Measurements from ENCODE around the gene TMEM147. TPM values are rescaled to one million over a fixed set of nuclear protein-coding genes. Genes with fewer than 3 reads are reported as not detected.

TMEM147 gene
- total RNA-seq, 2 donors from 2014 or later, result 49.6 to 114 TPM

GRCh38 chr19:35543280-35544109 lies 1.9 kb upstream of the TMEM147 start:
- no peaks in the 10 kb centered on the region for H3K27me3 ChIP-seq
- H3K9me3 ChIP-seq, result no peaks in the 10 kb centered on the region
- H3K36me3 ChIP-seq, result no peaks in the 10 kb centered on the region
- intact Hi-C loops (cut with DNase I), result no loop called here
- no peak overlapping the region for H3K27ac ChIP-seq
- no peak for DNase-seq
- no peak overlapping the region for H3K9ac ChIP-seq (ENCODE audit: low read depth in 2 of 2, low read length in 2 of 2)
- TF ChIP-seq CTCF (IDR thresholded peaks at IDR 0.05), result no peak
- peaks cover 9% of the 10 kb centered on the region for H3K4me1 ChIP-seq
- no peak overlapping the region for H3K4me3 ChIP-seq

GRCh38 chr19:35544110-35544802 lies 1.2 kb upstream of the TMEM147 start:
- intact Hi-C loops (cut with DNase I), result no loop called here
- Histone ChIP-seq H3K9ac (ENCODE audit: low read depth in 2 of 2, low read length in 2 of 2) (peak overlapping the region; percentile 62 to 79), H3K27me3 (no peaks in the 10 kb centered on the region), H3K9me3 (no peaks in the 10 kb centered on the region), H3K4me1 (peaks cover 9% of the 10 kb centered on the region), H3K27ac (no peak overlapping the region), H3K36me3 (no peaks in the 10 kb centered on the region), H3K4me3 (peak overlapping the region; percentile 88)
- no peak for DNase-seq
- no peak for TF ChIP-seq CTCF (IDR thresholded peaks at IDR 0.05)

GRCh38 chr19:35545855-35546381 lies 492 bp downstream of the TMEM147 start:
- TF ChIP-seq CTCF (IDR thresholded peaks at IDR 0.05), result no peak
- no peaks in the 10 kb centered on the region for H3K27me3 ChIP-seq
- peaks cover 9% of the 10 kb centered on the region for H3K4me1 ChIP-seq
- DNase-seq, result peak; percentile 48
- intact Hi-C loops (cut with DNase I), result loop anchor here (5.0 kb wide), 1 partner anchor 166 kb away; no protein-coding TSS in a partner anchor
- H3K36me3 ChIP-seq, result no peaks in the 10 kb centered on the region
- peak overlapping the region; percentile 62 to 79 for H3K9ac ChIP-seq (ENCODE audit: low read depth in 2 of 2, low read length in 2 of 2)
- H3K27ac ChIP-seq, result peak overlapping the region; percentile 41
- H3K9me3 ChIP-seq, result no peaks in the 10 kb centered on the region
- peak overlapping the region; percentile 88 for H3K4me3 ChIP-seq

- Histone ChIP-seq H3K9ac (ENCODE audit: low read depth in 2 of 2, low read length in 2 of 2) (peak overlapping the region; percentile 62 to 79), H3K27ac (no peak overlapping the region), H3K27me3 (no peaks in the 10 kb centered on the region), H3K9me3 (no peaks in the 10 kb centered on the region), H3K36me3 (no peaks in the 10 kb centered on the region), H3K4me1 (peaks cover 9% of the 10 kb centered on the region), H3K4me3 (peak overlapping the region; percentile 88)
- intact Hi-C loops (cut with DNase I), result loop anchor here (5.0 kb wide), 1 partner anchor 166 kb away; no protein-coding TSS in a partner anchor
- no peak for DNase-seq
- no peak for TF ChIP-seq CTCF (IDR thresholded peaks at IDR 0.05)
These were observed 1.1 kb downstream of the TMEM147 start for GRCh38 chr19:35546532-35546931.

GRCh38 chr19:35549174-35549788 lies 3.9 kb downstream of the TMEM147 start:
- H3K27me3 ChIP-seq, result no peaks in the 10 kb centered on the region
- H3K27ac ChIP-seq, result no peak overlapping the region
- no peak overlapping the region for H3K4me3 ChIP-seq
- peak; percentile 68 for DNase-seq
- no peaks in the 10 kb centered on the region for H3K36me3 ChIP-seq
- no peak overlapping the region for H3K9ac ChIP-seq (ENCODE audit: low read depth in 2 of 2, low read length in 2 of 2)
- peaks cover 9% of the 10 kb centered on the region for H3K4me1 ChIP-seq
- H3K9me3 ChIP-seq, result no peaks in the 10 kb centered on the region
- TF ChIP-seq CTCF (IDR thresholded peaks at IDR 0.05), result peak; percentile 64
- intact Hi-C loops (cut with DNase I), result loop anchor here (5.0 kb wide), 1 partner anchor 163 kb away; no protein-coding TSS in a partner anchor
